ENCODE results near the gene GLB1L3. TPM values are rescaled to one million over a fixed set of nuclear protein-coding genes. Genes with fewer than 3 reads are reported as not detected.

GLB1L3 gene
- total and polyA plus RNA-seq, 7 experiments from 2014 or later: 1.0 to 11.4 (median 2.5) TPM

- Mint-ChIP-seq H3K27ac (peak overlapping the region in 5 of 9 donors; percentile 12 to 66 (median 25)), H3K9me3 (no peaks in the 10 kb centered on the region), H3K36me3 (peaks cover 0 to 24% (median 8%) of the 10 kb centered on the region in 5 donors), H3K4me1 (peaks cover 41 to 59% (median 54%) of the 10 kb centered on the region in 7 donors), H3K4me3 (peak overlapping the region in 1 of 10 donors; percentile 13), H3K27me3 (no peaks in the 10 kb centered on the region)
- CTCF ChIA-PET: no interaction called here
- peaks cover 34 to 46% of the 10 kb centered on the region in 2 donors for H3K4me1 ChIP-seq (ENCODE audit: control insufficient read depth in 2 of 2, insufficient read depth in 2 of 2, low read length in 2 of 2)
- no peaks in the 10 kb centered on the region for H3K27me3 ChIP-seq (ENCODE audit: control insufficient read depth in 2 of 2, insufficient read depth in 2 of 2, low read length in 2 of 2)
- H3K4me3 ChIP-seq (ENCODE audit: low read length): no peak overlapping the region
- DNase-seq (no peak), ATAC-seq (no peak)
- POLR2A ChIA-PET: no interaction called here
- H3K9me3 ChIP-seq (ENCODE audit: control insufficient read depth in 2 of 3, low read length in 3 of 3): no peaks in the 10 kb centered on the region
- intact Hi-C loops (cut with micrococcal nuclease): no loop called here
- H3K27ac ChIP-seq (ENCODE audit: low read depth, low read length): no peak overlapping the region
- peaks cover 0 to 22% (median 10%) of the 10 kb centered on the region in 3 experiments for H3K36me3 ChIP-seq (ENCODE audit: control insufficient read depth in 2 of 3, insufficient read depth in 3 of 3, low read length in 3 of 3)
These were observed 44.1 kb upstream of the GLB1L3 start for GRCh38 chr11:134231958-134232659.

GRCh38 chr11:134233729-134234179, 42.4 kb upstream of the GLB1L3 start:
- Mint-ChIP-seq H3K27me3 (no peaks in the 10 kb centered on the region), H3K27ac (peak overlapping the region in 1 of 9 donors; percentile 30), H3K9me3 (no peaks in the 10 kb centered on the region), H3K4me1 (peaks cover 31 to 45% (median 41%) of the 10 kb centered on the region in 7 donors), H3K4me3 (no peak overlapping the region), H3K36me3 (peaks cover 3 to 31% (median 12%) of the 10 kb centered on the region in 5 donors)
- H3K4me3 ChIP-seq (ENCODE audit: low read length): no peak overlapping the region
- peaks cover 23 to 31% of the 10 kb centered on the region in 2 donors for H3K4me1 ChIP-seq (ENCODE audit: control insufficient read depth in 2 of 2, insufficient read depth in 2 of 2, low read length in 2 of 2)
- DNase-seq (no peak), ATAC-seq (no peak)
- peaks cover 0 to 34% (median 10%) of the 10 kb centered on the region in 3 experiments for H3K36me3 ChIP-seq (ENCODE audit: control insufficient read depth in 2 of 3, insufficient read depth in 3 of 3, low read length in 3 of 3)
- CTCF ChIA-PET: interaction anchor here (0.5 to 1.2 kb wide), 3 partner anchors 9 to 29 kb away, joined by 3 to 4 read pairs (median 3); partner anchors contain the start of gene VPS26B
- no peaks in the 10 kb centered on the region for H3K9me3 ChIP-seq (ENCODE audit: control insufficient read depth in 2 of 3, low read length in 3 of 3)
- intact Hi-C loops (cut with micrococcal nuclease): no loop called here
- no peaks in the 10 kb centered on the region for H3K27me3 ChIP-seq (ENCODE audit: control insufficient read depth in 2 of 2, insufficient read depth in 2 of 2, low read length in 2 of 2)
- POLR2A ChIA-PET: interaction anchor here (1.0 to 2.7 kb wide), 4 partner anchors 9 to 42 kb away, joined by 3 to 13 read pairs (median 4); partner anchors contain the start of genes ACAD8, GLB1L3, NCAPD3 and THYN1
- no peak overlapping the region for H3K27ac ChIP-seq (ENCODE audit: low read depth, low read length)

- peaks cover 4 to 49% (median 10%) of the 10 kb centered on the region in 3 experiments for H3K36me3 ChIP-seq (ENCODE audit: control insufficient read depth in 2 of 3, insufficient read depth in 3 of 3, low read length in 3 of 3)
- peaks cover 6 to 14% of the 10 kb centered on the region in 2 donors for H3K4me1 ChIP-seq (ENCODE audit: control insufficient read depth in 2 of 2, insufficient read depth in 2 of 2, low read length in 2 of 2)
- H3K9me3 ChIP-seq (ENCODE audit: control insufficient read depth in 2 of 3, low read length in 3 of 3): no peaks in the 10 kb centered on the region
- H3K27ac ChIP-seq (ENCODE audit: low read depth, low read length): no peak overlapping the region
- H3K4me3 Mint-ChIP-seq: no peak overlapping the region
- H3K4me3 ChIP-seq (ENCODE audit: low read length): no peak overlapping the region
- no peaks in the 10 kb centered on the region for H3K9me3 Mint-ChIP-seq
- intact Hi-C loops (cut with micrococcal nuclease): no loop called here
- no peaks in the 10 kb centered on the region for H3K27me3 Mint-ChIP-seq
- ATAC-seq (no peak), DNase-seq (no peak)
- H3K36me3 Mint-ChIP-seq: peaks cover 7 to 41% (median 12%) of the 10 kb centered on the region in 5 donors
- no peaks in the 10 kb centered on the region for H3K27me3 ChIP-seq (ENCODE audit: control insufficient read depth in 2 of 2, insufficient read depth in 2 of 2, low read length in 2 of 2)
- ChIA-PET CTCF (interaction anchor here (0.9 kb wide), 1 partner anchor 26 kb away, joined by 3 read pairs; no protein-coding TSS in a partner anchor), POLR2A (interaction anchor here (2.7 kb wide), 1 partner anchor 11 kb away, joined by 13 read pairs; the partner anchor contains the start of genes NCAPD3 and VPS26B)
- H3K4me1 Mint-ChIP-seq: peaks cover 15 to 28% (median 26%) of the 10 kb centered on the region in 7 donors
- peak overlapping the region in 1 of 9 donors; percentile 3 for H3K27ac Mint-ChIP-seq
These were observed 40.8 kb upstream of the GLB1L3 start for GRCh38 chr11:134235399-134235798.

GRCh38 chr11:134236834-134237556, 39.2 kb upstream of the GLB1L3 start:
- Histone ChIP-seq H3K4me1 (ENCODE audit: control insufficient read depth in 2 of 2, insufficient read depth in 2 of 2, low read length in 2 of 2) (peaks cover 0 to 7% of the 10 kb centered on the region in 2 donors), H3K27ac (ENCODE audit: low read depth, low read length) (no peak overlapping the region), H3K27me3 (ENCODE audit: control insufficient read depth in 2 of 2, insufficient read depth in 2 of 2, low read length in 2 of 2) (no peaks in the 10 kb centered on the region), H3K36me3 (ENCODE audit: control insufficient read depth in 2 of 3, insufficient read depth in 3 of 3, low read length in 3 of 3) (peaks cover 4 to 61% (median 10%) of the 10 kb centered on the region in 3 experiments), H3K4me3 (ENCODE audit: low read length) (no peak overlapping the region), H3K9me3 (ENCODE audit: control insufficient read depth in 2 of 3, low read length in 3 of 3) (no peaks in the 10 kb centered on the region)
- H3K4me1 Mint-ChIP-seq: peaks cover 7 to 15% (median 11%) of the 10 kb centered on the region in 7 donors
- peak overlapping the region in 4 of 9 donors; percentile 20 to 68 (median 34) for H3K27ac Mint-ChIP-seq
- no peaks in the 10 kb centered on the region for H3K27me3 Mint-ChIP-seq
- POLR2A ChIA-PET: no interaction called here
- DNase-seq (no peak), ATAC-seq (no peak)
- H3K4me3 Mint-ChIP-seq: no peak overlapping the region
- peaks cover 7 to 38% (median 12%) of the 10 kb centered on the region in 5 donors for H3K36me3 Mint-ChIP-seq
- intact Hi-C loops (cut with micrococcal nuclease): no loop called here
- CTCF ChIA-PET: no interaction called here
- H3K9me3 Mint-ChIP-seq: no peaks in the 10 kb centered on the region

- ATAC-seq: no peak
These were observed 38.6 kb upstream of the GLB1L3 start for GRCh38 chr11:134237557-134237922.

GRCh38 chr11:134238956-134239355, 37.2 kb upstream of the GLB1L3 start:
- Mint-ChIP-seq H3K4me1 (peaks cover 0 to 8% (median 3%) of the 10 kb centered on the region in 7 donors), H3K9me3 (no peaks in the 10 kb centered on the region), H3K36me3 (peaks cover 7 to 51% (median 12%) of the 10 kb centered on the region in 5 donors), H3K27ac (peak overlapping the region in 1 of 9 donors; percentile 34), H3K27me3 (no peaks in the 10 kb centered on the region), H3K4me3 (no peak overlapping the region)
- intact Hi-C loops (cut with micrococcal nuclease): no loop called here
- ChIA-PET CTCF (interaction anchor here (1.3 kb wide), 1 partner anchor 24 kb away, joined by 3 read pairs; no protein-coding TSS in a partner anchor), POLR2A (interaction anchor here (1.5 kb wide), 1 partner anchor 15 kb away, joined by 4 read pairs; the partner anchor contains the start of genes NCAPD3 and VPS26B)
- Histone ChIP-seq H3K27ac (ENCODE audit: low read depth, low read length) (no peak overlapping the region), H3K36me3 (ENCODE audit: control insufficient read depth in 2 of 3, insufficient read depth in 3 of 3, low read length in 3 of 3) (peaks cover 10 to 81% (median 14%) of the 10 kb centered on the region in 3 experiments), H3K9me3 (ENCODE audit: control insufficient read depth in 2 of 3, low read length in 3 of 3) (no peaks in the 10 kb centered on the region), H3K4me1 (ENCODE audit: control insufficient read depth in 2 of 2, insufficient read depth in 2 of 2, low read length in 2 of 2) (no peaks in the 10 kb centered on the region), H3K27me3 (ENCODE audit: control insufficient read depth in 2 of 2, insufficient read depth in 2 of 2, low read length in 2 of 2) (no peaks in the 10 kb centered on the region), H3K4me3 (ENCODE audit: low read length) (no peak overlapping the region)
- no peak for ATAC-seq
- DNase-seq: no peak

More at GRCh38 chr11:134237557-134237922, 38.6 kb upstream of the GLB1L3 start:
- POLR2A ChIA-PET: no interaction called here
- Mint-ChIP-seq H3K9me3 (no peaks in the 10 kb centered on the region), H3K4me1 (peaks cover 5 to 11% (median 7%) of the 10 kb centered on the region in 7 donors), H3K36me3 (peaks cover 7 to 40% (median 12%) of the 10 kb centered on the region in 5 donors), H3K27me3 (no peaks in the 10 kb centered on the region), H3K27ac (peak overlapping the region in 1 of 9 donors; percentile 69), H3K4me3 (no peak overlapping the region)
- Histone ChIP-seq H3K27ac (ENCODE audit: low read depth, low read length) (no peak overlapping the region), H3K36me3 (ENCODE audit: control insufficient read depth in 2 of 3, insufficient read depth in 3 of 3, low read length in 3 of 3) (peaks cover 5 to 66% (median 10%) of the 10 kb centered on the region in 3 experiments), H3K4me3 (ENCODE audit: low read length) (no peak overlapping the region), H3K4me1 (ENCODE audit: control insufficient read depth in 2 of 2, insufficient read depth in 2 of 2, low read length in 2 of 2) (peaks cover 0 to 7% of the 10 kb centered on the region in 2 donors), H3K27me3 (ENCODE audit: control insufficient read depth in 2 of 2, insufficient read depth in 2 of 2, low read length in 2 of 2) (no peaks in the 10 kb centered on the region), H3K9me3 (ENCODE audit: control insufficient read depth in 2 of 3, low read length in 3 of 3) (no peaks in the 10 kb centered on the region)
- CTCF ChIA-PET: no interaction called here
- intact Hi-C loops (cut with micrococcal nuclease): no loop called here
- DNase-seq: no peak
